ENCODE measurements around the gene INPP5A.
"Not testable (repeated sequence)": the region's sequence is repeated elsewhere in the genome, so short reads cannot be mapped to it uniquely, and the experiment has no call there.

INPP5A gene

DNA sequence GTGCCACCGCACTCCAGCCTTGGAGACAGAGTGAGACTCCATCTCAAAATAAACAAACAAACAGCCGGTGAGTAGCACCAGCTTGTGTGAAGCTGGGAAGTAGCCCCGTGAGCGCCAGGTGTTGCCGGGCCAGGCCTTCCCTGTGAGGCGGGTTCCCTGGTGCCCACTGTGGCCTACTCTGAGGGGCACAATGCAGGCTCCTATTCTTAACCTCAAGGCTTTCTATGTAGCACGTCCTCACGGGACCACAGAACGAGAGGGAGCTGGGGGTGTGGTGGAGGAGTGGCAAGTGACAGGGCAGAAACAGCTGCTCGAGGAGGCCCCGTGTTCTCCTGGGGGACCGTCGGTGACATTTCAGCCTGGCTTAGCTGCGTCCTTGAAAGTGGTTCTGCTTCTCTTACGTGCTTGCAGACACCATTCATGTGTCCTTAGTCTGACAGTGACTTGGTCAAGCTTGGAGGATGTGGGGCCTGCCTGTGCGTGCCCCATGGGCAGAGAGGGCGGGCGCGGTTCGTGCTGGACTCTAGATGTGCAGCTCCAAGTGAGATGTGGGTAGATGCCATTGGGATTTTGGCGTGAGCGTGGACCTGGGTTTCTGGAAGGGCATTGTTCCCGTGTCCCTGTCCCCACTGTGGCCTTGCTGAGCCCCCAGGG is 131.7 kb downstream of the INPP5A start:
- no peak overlapping the region for H3K27ac ChIP-seq
- no peak for TF ChIP-seq ZFX (IDR thresholded peaks at IDR 0.05)
- TF ChIP-seq, protein P1, sequence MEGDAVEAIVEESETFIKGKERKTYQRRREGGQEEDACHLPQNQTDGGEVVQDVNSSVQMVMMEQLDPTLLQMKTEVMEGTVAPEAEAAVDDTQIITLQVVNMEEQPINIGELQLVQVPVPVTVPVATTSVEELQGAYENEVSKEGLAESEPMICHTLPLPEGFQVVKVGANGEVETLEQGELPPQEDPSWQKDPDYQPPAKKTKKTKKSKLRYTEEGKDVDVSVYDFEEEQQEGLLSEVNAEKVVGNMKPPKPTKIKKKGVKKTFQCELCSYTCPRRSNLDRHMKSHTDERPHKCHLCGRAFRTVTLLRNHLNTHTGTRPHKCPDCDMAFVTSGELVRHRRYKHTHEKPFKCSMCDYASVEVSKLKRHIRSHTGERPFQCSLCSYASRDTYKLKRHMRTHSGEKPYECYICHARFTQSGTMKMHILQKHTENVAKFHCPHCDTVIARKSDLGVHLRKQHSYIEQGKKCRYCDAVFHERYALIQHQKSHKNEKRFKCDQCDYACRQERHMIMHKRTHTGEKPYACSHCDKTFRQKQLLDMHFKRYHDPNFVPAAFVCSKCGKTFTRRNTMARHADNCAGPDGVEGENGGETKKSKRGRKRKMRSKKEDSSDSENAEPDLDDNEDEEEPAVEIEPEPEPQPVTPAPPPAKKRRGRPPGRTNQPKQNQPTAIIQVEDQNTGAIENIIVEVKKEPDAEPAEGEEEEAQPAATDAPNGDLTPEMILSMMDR (conservative IDR thresholded peaks at IDR 0.05), result no peak

DNA sequence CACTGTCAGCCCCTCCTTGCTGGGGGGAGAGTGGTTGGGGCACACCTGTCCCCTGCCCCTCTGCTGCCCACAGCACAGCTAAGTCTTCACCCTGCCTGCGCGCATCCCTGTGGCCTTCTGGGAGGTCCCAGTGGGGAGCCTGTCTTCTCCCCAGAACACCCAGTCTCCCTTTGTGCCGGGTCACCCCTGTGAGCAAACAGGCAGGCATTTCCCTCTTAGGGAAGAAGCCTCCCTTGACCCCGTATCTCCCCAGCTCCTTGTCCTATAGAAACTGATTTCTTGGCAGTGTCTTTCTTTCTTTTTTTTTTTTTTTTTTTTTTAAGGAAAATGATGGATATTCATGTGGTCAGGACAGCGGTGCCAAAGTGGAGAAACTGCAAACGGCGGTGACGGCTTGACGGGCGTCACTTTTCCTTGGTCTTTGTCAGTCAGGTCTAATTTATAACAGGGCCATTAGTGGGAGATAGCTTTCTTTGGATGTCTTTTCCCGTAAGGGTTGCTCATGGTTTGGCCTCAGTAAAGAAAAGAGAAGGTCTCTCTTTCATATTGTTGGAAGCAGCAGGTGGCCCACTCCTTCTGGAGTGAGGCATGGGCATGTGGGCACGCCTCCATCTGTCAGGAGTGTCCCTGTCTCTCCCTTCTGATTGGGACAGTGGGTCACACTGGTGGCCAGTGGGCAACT is 133.1 kb downstream of the INPP5A start:
- H3K27ac ChIP-seq, result no peak overlapping the region
- TF ChIP-seq, protein P1 (conservative IDR thresholded peaks at IDR 0.05), result no peak

DNA sequence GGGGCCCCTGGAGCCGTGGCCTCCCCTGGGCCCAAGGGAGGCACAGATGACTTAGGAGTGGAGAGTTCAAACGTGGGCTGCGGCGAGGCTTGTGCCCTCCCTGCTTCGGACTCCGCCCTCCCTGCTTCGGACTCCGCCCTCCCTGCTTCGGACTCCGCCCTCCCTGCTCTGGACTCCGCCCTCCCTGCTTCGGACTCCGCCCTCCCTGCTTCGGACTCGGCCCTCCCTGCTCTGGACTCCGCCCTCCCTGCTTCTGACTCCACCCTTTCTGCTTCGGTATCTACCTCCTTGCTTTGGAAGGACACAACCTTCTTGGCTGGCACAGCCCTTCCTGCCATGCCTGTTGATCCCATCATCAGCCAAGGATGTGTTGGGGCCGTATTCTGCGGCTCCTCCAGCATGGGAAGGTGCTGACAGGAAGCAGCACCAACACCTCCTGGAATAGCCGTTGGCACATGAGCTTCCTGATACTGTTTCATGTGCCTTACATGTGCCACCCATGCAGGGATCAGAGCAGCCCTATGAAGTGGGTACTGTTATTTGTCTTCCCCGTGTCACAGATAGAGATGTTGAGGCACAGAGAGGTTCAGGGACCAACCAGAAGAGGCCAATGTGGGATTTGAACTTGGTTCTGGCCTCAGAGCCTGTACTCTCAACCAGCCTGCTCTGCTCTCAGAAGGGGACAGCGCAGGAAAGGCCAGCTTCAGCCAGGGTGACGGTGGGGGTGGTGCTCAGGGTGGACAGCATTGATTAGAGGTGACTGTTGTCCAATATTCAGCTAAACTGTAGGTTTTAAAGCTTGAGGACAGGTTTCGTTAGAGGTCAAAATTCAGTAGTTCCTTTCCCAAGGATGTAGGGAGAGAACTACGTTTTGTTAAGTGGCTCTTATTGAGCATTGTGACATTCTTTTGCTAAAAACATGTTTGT is 133.9 kb downstream of the INPP5A start:
- TF ChIP-seq, protein P1 (conservative IDR thresholded peaks at IDR 0.05), result no peak
- no peak for TF ChIP-seq ZFX (IDR thresholded peaks at IDR 0.05)
- no peak overlapping the region for H3K27ac ChIP-seq

DNA sequence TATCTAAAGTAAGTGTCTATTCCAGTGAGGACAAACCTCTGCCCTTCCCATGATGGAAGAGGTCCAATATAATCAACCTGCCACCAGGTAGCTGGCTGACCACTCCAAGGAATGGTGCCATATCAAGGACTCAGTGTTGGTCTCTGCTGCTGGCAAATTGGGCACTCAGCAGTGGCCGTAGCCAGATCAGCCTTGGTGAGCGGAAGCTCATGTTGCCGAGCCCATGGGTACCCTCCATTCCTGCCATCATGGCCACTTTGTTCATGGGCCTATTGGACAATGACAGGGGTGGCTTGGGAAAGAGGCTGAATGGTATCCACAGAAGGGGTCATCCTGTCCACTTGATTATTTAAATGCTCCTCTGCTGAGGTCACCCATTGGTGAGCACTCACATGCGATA is 136.2 kb downstream of the INPP5A start:
- not testable (repeated sequence) for H3K27ac ChIP-seq

- H3K27ac ChIP-seq, result no peak overlapping the region
- TF ChIP-seq, protein P1 (conservative IDR thresholded peaks at IDR 0.05), result no peak
- no peak for TF ChIP-seq ZFX (IDR thresholded peaks at IDR 0.05)
Measured at GRCh38 chr10:132674311-132674710, 136.7 kb downstream of the INPP5A start.

- no peak overlapping the region for H3K27ac ChIP-seq
- TF ChIP-seq ZFX (IDR thresholded peaks at IDR 0.05), result no peak
Measured at GRCh38 chr10:132675031-132675740, 137.6 kb downstream of the INPP5A start.

- no peak overlapping the region for H3K27ac ChIP-seq
- TF ChIP-seq, protein P1 (conservative IDR thresholded peaks at IDR 0.05), result no peak
- no peak for TF ChIP-seq ZFX (IDR thresholded peaks at IDR 0.05)
Measured at GRCh38 chr10:132676193-132676891, 138.8 kb downstream of the INPP5A start.
